Lower lobe of right lung (tissue), 2 donors: Measurements from ENCODE around the gene GLRA3. TPM values are rescaled to one million over a fixed set of nuclear protein-coding genes. Genes with fewer than 3 reads are reported as not detected.

Source experiments
- ATAC-seq, 2 donors: fragments of 200-7000 bp; cut with Tn5 transposase; one replicate each; pipeline ENCODE4 v1.9.1; 2020 to 2022; ENCODE audit warnings: mild to moderate bottlenecking in 2 of 2, moderate library complexity in 2 of 2
- DNase-seq: peaks from one replicate; pipeline ENCODE4 v3.0.0-alpha.2; 2020
- H3K27ac ChIP-seq: fragments of 200-600 bp; one replicate; pipeline ENCODE4 v1.8.0; 2022
- H3K27me3 ChIP-seq: fragments of 200-600 bp; one replicate; pipeline ENCODE4 v1.8.0; 2022; ENCODE audit warnings: low read depth
- H3K36me3 ChIP-seq: fragments of 200-600 bp; one replicate; pipeline ENCODE4 v1.8.0; 2022; ENCODE audit warnings: mild to moderate bottlenecking
- H3K4me1 ChIP-seq: fragments of 200-600 bp; one replicate; pipeline ENCODE4 v1.8.0; 2022
- H3K4me3 ChIP-seq: fragments of 200-600 bp; one replicate; pipeline ENCODE4 v1.8.0; 2022; ENCODE audit warnings: mild to moderate bottlenecking
- H3K9me3 ChIP-seq: fragments of 200-600 bp; one replicate; pipeline ENCODE4 v1.8.0; 2022
- CTCF ChIP-seq: fragments of 200-600 bp; IDR thresholded peaks from one replicate; pipeline ENCODE4 v1.8.0; 2022; ENCODE audit warnings: antibody characterized with exemption, mild to moderate bottlenecking
- intact Hi-C: fragments of 100-400 bp; cut with DNase I; formaldehyde crosslinking; loops from one replicate; pipeline ENCODE4 v1.11.0; 2022
- total RNA-seq: library from RNA; stranded (reverse); fragmentation: NEBNext Ultra II Directional; extraction: Animal tissue kit (Norgen Biotek cat#: 25700); gene quantifications from one replicate; pipeline ENCODE4 v1.2.1, GENCODE V29; 2021
- donor health status: DM: no; HTN: yes; CAD: no; lungs with severe emphysema.

The GLRA3 gene
- total RNA-seq, 1 donor from 2014 or later, result not detected

GRCh38 chr4:174869339-174869738 is 40.3 kb upstream of the GLRA3 start:
- no peak overlapping the region for H3K4me3 ChIP-seq
- no peak for TF ChIP-seq CTCF
- intact Hi-C loops, result no loop called here

GRCh38 chr4:174867903-174868302 is 38.9 kb upstream of the GLRA3 start:
- Histone ChIP-seq H3K9me3 (no peaks in the 10 kb centered on the region), H3K4me1 (no peaks in the 10 kb centered on the region), H3K36me3 (no peaks in the 10 kb centered on the region), H3K4me3 (no peak overlapping the region), H3K27me3 (no peaks in the 10 kb centered on the region), H3K27ac (no peak overlapping the region)
- intact Hi-C loops, result no loop called here
- TF ChIP-seq CTCF, result no peak
- DNase-seq, result no peak
- no peak for ATAC-seq

More at GRCh38 chr4:174869339-174869738, 40.3 kb upstream of the GLRA3 start:
- no peaks in the 10 kb centered on the region for H3K36me3 ChIP-seq
- ATAC-seq (no peak), DNase-seq (no peak)
- H3K27me3 ChIP-seq, result no peaks in the 10 kb centered on the region
- H3K4me1 ChIP-seq, result no peaks in the 10 kb centered on the region
- no peak overlapping the region for H3K27ac ChIP-seq
- no peaks in the 10 kb centered on the region for H3K9me3 ChIP-seq

GRCh38 chr4:174865418-174865985 is 36.5 kb upstream of the GLRA3 start:
- Histone ChIP-seq H3K4me3 (no peak overlapping the region), H3K27me3 (no peaks in the 10 kb centered on the region), H3K4me1 (no peaks in the 10 kb centered on the region), H3K27ac (no peak overlapping the region), H3K36me3 (no peaks in the 10 kb centered on the region), H3K9me3 (no peaks in the 10 kb centered on the region)
- TF ChIP-seq CTCF, result no peak
- intact Hi-C loops, result no loop called here
- ATAC-seq (no peak), DNase-seq (no peak)

- no peaks in the 10 kb centered on the region for H3K36me3 ChIP-seq
- ATAC-seq (no peak), DNase-seq (no peak)
- intact Hi-C loops, result no loop called here
- H3K9me3 ChIP-seq, result no peaks in the 10 kb centered on the region
- no peaks in the 10 kb centered on the region for H3K4me1 ChIP-seq
- TF ChIP-seq CTCF, result no peak
- no peak overlapping the region for H3K4me3 ChIP-seq
- H3K27me3 ChIP-seq, result no peaks in the 10 kb centered on the region
- no peak overlapping the region for H3K27ac ChIP-seq
Measured at GRCh38 chr4:174864031-174864430, 35.0 kb upstream of the GLRA3 start.

GRCh38 chr4:174860588-174860987 is 31.5 kb upstream of the GLRA3 start:
- intact Hi-C loops, result no loop called here
- no peak for TF ChIP-seq CTCF
- Histone ChIP-seq H3K4me1 (no peaks in the 10 kb centered on the region), H3K9me3 (no peaks in the 10 kb centered on the region), H3K4me3 (no peak overlapping the region), H3K27me3 (no peaks in the 10 kb centered on the region), H3K27ac (no peak overlapping the region), H3K36me3 (no peaks in the 10 kb centered on the region)
- ATAC-seq (no peak), DNase-seq (no peak)
